Left lung (tissue), 10 donors: ENCODE data around the gene CD3D. TPM values are rescaled to one million over a fixed set of nuclear protein-coding genes. Genes with fewer than 3 reads are reported as not detected.
A peak's percentile ranks its signal among the peaks of the same experiment; 100 is the strongest.

Source experiments
- ATAC-seq: fragments of 200-7000 bp; cut with Tn5 transposase; one replicate; pipeline ENCODE4 v1.9.1; 2020; ENCODE audit warnings: moderate library complexity
- DNase-seq, 4 donors: peaks; one replicate each; pipeline ENCODE4 v3.0.0-alpha.2; 2013 to 2020
- H3K27ac ChIP-seq, 2 donors: fragments of 200-600 bp; sonication (generic) in 1 of 2; one replicate each; pipeline versions ENCODE4 v1.5.0 to v1.8.0; 2020 to 2021
- H3K27me3 ChIP-seq, 2 donors: fragments of 200-600 bp; sonication (generic) in 1 of 2; one replicate each; pipeline versions ENCODE4 v1.5.0 to v1.8.0; 2020 to 2021
- H3K36me3 ChIP-seq, 2 donors: fragments of 200-600 bp; sonication (generic) in 1 of 2; one replicate each; pipeline versions ENCODE4 v1.5.0 to v1.8.0; 2020 to 2021
- H3K4me1 ChIP-seq, 2 donors: fragments of 200-600 bp; one replicate each; pipeline ENCODE4 v1.8.0; 2021
- H3K4me3 ChIP-seq, 2 donors: fragments of 200-600 bp; sonication (generic) in 1 of 2; one replicate each; pipeline versions ENCODE4 v1.5.0 to v1.8.0; 2020 to 2021; ENCODE audit warnings: mild to moderate bottlenecking in 1 of 2
- H3K9me3 ChIP-seq, 2 donors: fragments of 200-600 bp; sonication (generic) in 1 of 2; one replicate each; pipeline versions ENCODE4 v1.5.0 to v1.8.0; 2020 to 2021
- CTCF ChIP-seq, 2 donors: fragments of 200-600 bp; sonication (generic) in 1 of 2; IDR thresholded peaks; one replicate each; pipeline versions ENCODE4 v1.5.0 to v1.8.0; 2021; ENCODE audit warnings: antibody characterized with exemption in 2 of 2
- intact Hi-C, 2 donors: fragments of 100-400 bp; cut with DNase I; formaldehyde crosslinking; loops; one replicate each; pipeline versions ENCODE4 v1.11.2 to v1.14.2; 2022
- polyA plus RNA-seq, 6 donors: library from polyadenylated mRNA; unstranded; fragments of 120-200 nt; gene quantifications; one replicate each; pipeline ENCODE4 v1.2.1, GENCODE V29; 2013; ENCODE audit not compliant: insufficient read length in 6 of 6
- total RNA-seq, 2 donors: library from RNA; stranded (reverse); fragmentation: NEBNext Ultra II Directional; extraction: Animal tissue kit (Norgen Biotek cat#: 25700); gene quantifications; one replicate each; pipeline ENCODE4 v1.2.1, GENCODE V29; 2021
- donor health status: DM: no; HTN: yes; CAD: no.
- donor health status: DM: no; HTN: no; CAD: no.

Gene CD3D
- total and polyA plus RNA-seq, 8 donors, result 0.54 to 7.0 (median 1.5) TPM

- H3K36me3 ChIP-seq, result no peaks in the 10 kb centered on the region
- H3K4me1 ChIP-seq, result peaks cover 27 to 59% of the 10 kb centered on the region in 2 donors
- no peak for ATAC-seq
- intact Hi-C loops, result no loop called here
- H3K4me3 ChIP-seq, result no peak overlapping the region
- no peak for TF ChIP-seq CTCF (IDR thresholded peaks at IDR 0.05)
- no peaks in the 10 kb centered on the region for H3K27me3 ChIP-seq
- H3K27ac ChIP-seq, result no peak overlapping the region
- H3K9me3 ChIP-seq, result no peaks in the 10 kb centered on the region
- no peak for DNase-seq
Measured at GRCh38 chr11:118320515-118320914, 22.0 kb downstream of the CD3D start.

GRCh38 chr11:118319337-118319707 lies 23.2 kb downstream of the CD3D start:
- DNase-seq (no peak), ATAC-seq (peak; percentile 39)
- Histone ChIP-seq H3K36me3 (no peaks in the 10 kb centered on the region), H3K4me1 (peaks cover 33 to 65% of the 10 kb centered on the region in 2 donors), H3K27me3 (peaks cover 0 to 4% of the 10 kb centered on the region in 2 donors), H3K27ac (peak overlapping the region; percentile 39 to 59), H3K4me3 (no peak overlapping the region), H3K9me3 (no peaks in the 10 kb centered on the region)
- TF ChIP-seq CTCF (IDR thresholded peaks at IDR 0.05), result no peak
- intact Hi-C loops, result no loop called here

- peak; percentile 28 for ATAC-seq
- Histone ChIP-seq H3K27ac (peak overlapping the region; percentile 39 to 59), H3K4me1 (peaks cover 33 to 65% of the 10 kb centered on the region in 2 donors)
Measured at GRCh38 chr11:118318581-118319336, 23.7 kb downstream of the CD3D start.

DNA sequence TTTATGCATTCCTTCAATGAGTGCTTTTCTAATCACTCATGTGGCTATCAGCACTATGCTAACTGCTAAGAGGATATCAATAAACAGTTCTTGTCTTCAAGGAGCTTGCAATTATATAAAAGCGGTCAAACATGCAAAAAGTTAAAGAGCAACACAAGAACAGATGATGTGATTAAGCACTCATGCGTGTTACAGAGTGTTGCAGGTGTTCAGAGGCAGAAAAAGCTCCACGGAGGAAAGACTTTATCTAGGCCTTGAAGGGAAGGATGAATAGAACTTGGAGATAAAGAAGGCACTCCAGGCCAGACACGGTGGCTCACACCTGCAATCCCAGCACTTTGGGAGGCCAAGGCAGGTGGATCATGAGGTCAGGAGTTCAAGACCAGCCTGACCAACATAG lies 24.4 kb downstream of the CD3D start:
- Histone ChIP-seq H3K9me3 (no peaks in the 10 kb centered on the region), H3K4me3 (no peak overlapping the region), H3K27ac (peak overlapping the region in 1 of 2 donors; percentile 59), H3K27me3 (peaks cover 0 to 12% of the 10 kb centered on the region in 2 donors), H3K4me1 (peaks cover 33 to 65% of the 10 kb centered on the region in 2 donors), H3K36me3 (no peaks in the 10 kb centered on the region)
- no peak for TF ChIP-seq CTCF (IDR thresholded peaks at IDR 0.05)
- intact Hi-C loops, result no loop called here
- ATAC-seq (no peak), DNase-seq (no peak)

More at GRCh38 chr11:118318581-118319336, 23.7 kb downstream of the CD3D start:
- Histone ChIP-seq H3K27me3 (peaks cover 0 to 5% of the 10 kb centered on the region in 2 donors), H3K36me3 (no peaks in the 10 kb centered on the region), H3K4me3 (no peak overlapping the region), H3K9me3 (no peaks in the 10 kb centered on the region)
- no peak for TF ChIP-seq CTCF (IDR thresholded peaks at IDR 0.05)
- DNase-seq, result no peak
- intact Hi-C loops, result no loop called here

DNA sequence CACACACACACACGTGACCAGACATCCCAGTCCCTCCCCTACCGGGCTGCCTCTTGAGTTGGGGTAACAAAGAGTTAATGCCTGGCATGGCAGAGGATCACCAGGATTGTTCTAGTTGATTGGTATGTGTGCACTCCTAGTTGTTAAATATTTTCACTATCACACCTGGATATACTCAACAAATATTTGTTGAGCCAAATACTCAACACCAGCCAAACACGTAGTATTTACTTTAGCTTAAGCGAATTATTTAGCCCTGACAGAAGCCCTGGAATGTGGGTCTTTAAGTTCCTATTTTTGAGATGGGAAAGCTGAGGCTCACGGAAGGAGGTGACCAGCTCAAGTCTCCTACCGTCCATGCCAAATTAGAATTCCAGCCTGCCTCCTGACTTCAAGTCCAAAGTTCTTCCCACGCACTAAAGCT lies 27.5 kb downstream of the CD3D start:
- Histone ChIP-seq H3K36me3 (no peaks in the 10 kb centered on the region), H3K9me3 (no peaks in the 10 kb centered on the region), H3K27me3 (peaks cover 0 to 16% of the 10 kb centered on the region in 2 donors), H3K4me3 (no peak overlapping the region), H3K27ac (peak overlapping the region in 1 of 2 donors; percentile 11), H3K4me1 (peaks cover 33 to 51% of the 10 kb centered on the region in 2 donors)
- DNase-seq (peak in 1 of 4 donors; percentile 21), ATAC-seq (peak; percentile 31)
- no peak for TF ChIP-seq CTCF (IDR thresholded peaks at IDR 0.05)
- intact Hi-C loops, result no loop called here
